Measurements from ENCODE around the gene TMEM219.

The TMEM219 gene

GRCh38 chr16:29993903-29994599 lies 32.2 kb downstream of the TMEM219 start:
- Histone ChIP-seq H3K9me3 (ENCODE audit: control insufficient read depth, insufficient read depth, low read length) (no peaks in the 10 kb centered on the region), H3K4me1 (ENCODE audit: control insufficient read depth, insufficient read depth, low read length) (peaks cover 3% of the 10 kb centered on the region), H3K36me3 (ENCODE audit: control insufficient read depth, insufficient read depth, low read length) (peaks cover 20% of the 10 kb centered on the region), H3K27me3 (ENCODE audit: control insufficient read depth, insufficient read depth, low read length) (no peaks in the 10 kb centered on the region), H3K4me3 (ENCODE audit: low read depth, low read length) (peak overlapping the region; percentile 83), H3K9ac (ENCODE audit: low read depth, low read length) (no peak overlapping the region)

GRCh38 chr16:29994600-29995323 lies 32.9 kb downstream of the TMEM219 start:
- Histone ChIP-seq H3K4me3 (ENCODE audit: low read depth, low read length) (peak overlapping the region; percentile 83), H3K9me3 (ENCODE audit: control insufficient read depth, insufficient read depth, low read length) (no peaks in the 10 kb centered on the region), H3K36me3 (ENCODE audit: control insufficient read depth, insufficient read depth, low read length) (peaks cover 20% of the 10 kb centered on the region), H3K4me1 (ENCODE audit: control insufficient read depth, insufficient read depth, low read length) (peaks cover 3% of the 10 kb centered on the region), H3K9ac (ENCODE audit: low read depth, low read length) (peak overlapping the region; percentile 81), H3K27me3 (ENCODE audit: control insufficient read depth, insufficient read depth, low read length) (no peaks in the 10 kb centered on the region)

GRCh38 chr16:29995324-29995910 lies 33.5 kb downstream of the TMEM219 start, which contains the start of gene HIRIP3:
Gene HIRIP3, minus strand, starts transcription at chr16:29995617. Its CDS starts 12 bp downstream, at chr16:29995605.
- Histone ChIP-seq H3K9ac (ENCODE audit: low read depth, low read length) (peak within 1 kb of the TSS; percentile 90), H3K4me3 (ENCODE audit: low read depth, low read length) (peak within 1 kb of the TSS; percentile 83), H3K27me3 (ENCODE audit: control insufficient read depth, insufficient read depth, low read length) (no peaks in the 10 kb centered on the region), H3K9me3 (ENCODE audit: control insufficient read depth, insufficient read depth, low read length) (no peaks in the 10 kb centered on the region), H3K4me1 (ENCODE audit: control insufficient read depth, insufficient read depth, low read length) (peaks cover 3% of the 10 kb centered on the region), H3K36me3 (ENCODE audit: control insufficient read depth, insufficient read depth, low read length) (peaks cover 20% of the 10 kb centered on the region)

DNA sequence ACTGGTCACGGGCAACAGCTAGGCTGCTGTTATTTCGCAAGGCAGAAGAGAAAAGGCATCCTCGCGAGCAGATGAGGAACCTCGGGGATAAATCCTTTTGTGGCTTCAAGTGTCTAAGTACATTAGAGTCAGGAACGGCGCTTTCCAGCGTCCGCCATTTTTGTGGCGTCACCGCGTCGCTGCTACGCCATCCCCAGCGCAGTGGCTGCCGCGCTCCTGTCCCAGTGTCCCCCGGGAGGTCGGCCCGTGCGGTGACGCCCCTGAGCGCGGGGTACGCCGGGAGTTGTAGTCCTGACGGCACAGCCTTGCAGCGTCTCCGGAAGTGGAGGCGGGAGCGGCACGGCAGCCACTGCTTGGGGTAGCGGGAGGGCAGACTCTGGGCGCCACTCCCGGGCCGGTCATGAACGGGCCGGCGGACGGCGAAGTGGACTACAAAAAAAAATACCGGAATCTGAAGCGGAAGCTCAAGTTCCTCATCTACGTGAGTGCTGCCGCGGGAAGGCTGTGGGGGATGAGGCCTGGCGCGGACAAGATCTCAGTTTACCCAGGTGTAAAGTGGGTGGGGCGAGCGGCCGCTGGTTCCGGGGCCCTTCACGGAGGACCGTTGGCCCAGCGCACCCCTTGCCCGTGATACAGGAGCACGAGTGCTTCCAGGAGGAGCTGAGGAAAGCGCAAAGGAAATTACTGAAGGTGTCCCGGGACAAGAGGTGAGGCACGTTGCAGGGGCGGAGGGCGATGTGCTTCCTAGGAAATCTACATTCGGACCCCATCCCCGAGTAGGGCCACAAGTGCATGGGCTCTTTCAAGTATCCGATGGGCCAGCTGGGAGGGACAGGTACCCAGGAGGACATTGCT lies 34.3 kb downstream of the TMEM219 start, which contains the start of gene INO80E:
Gene INO80E (plus strand): TSS at position 331 of the 855 bp plus-strand sequence. CDS start 70 bp downstream, at position 401.
- H3K4me1 ChIP-seq (ENCODE audit: control insufficient read depth, insufficient read depth, low read length), result peaks cover 3% of the 10 kb centered on the region
- no peaks in the 10 kb centered on the region for H3K27me3 ChIP-seq (ENCODE audit: control insufficient read depth, insufficient read depth, low read length)
- no peaks in the 10 kb centered on the region for H3K9me3 ChIP-seq (ENCODE audit: control insufficient read depth, insufficient read depth, low read length)
- H3K36me3 ChIP-seq (ENCODE audit: control insufficient read depth, insufficient read depth, low read length), result peaks cover 20% of the 10 kb centered on the region
- peak within 1 kb of the TSS; percentile 90 for H3K9ac ChIP-seq (ENCODE audit: low read depth, low read length)
- peak within 1 kb of the TSS; percentile 83 for H3K4me3 ChIP-seq (ENCODE audit: low read depth, low read length)

- H3K4me1 ChIP-seq (ENCODE audit: control insufficient read depth, insufficient read depth, low read length), result peaks cover 5% of the 10 kb centered on the region
- peaks cover 18% of the 10 kb centered on the region for H3K36me3 ChIP-seq (ENCODE audit: control insufficient read depth, insufficient read depth, low read length)
- H3K9ac ChIP-seq (ENCODE audit: low read depth, low read length), result peak overlapping the region; percentile 83
- H3K9me3 ChIP-seq (ENCODE audit: control insufficient read depth, insufficient read depth, low read length), result no peaks in the 10 kb centered on the region
- H3K4me3 ChIP-seq (ENCODE audit: low read depth, low read length), result peak overlapping the region; percentile 83
- H3K27me3 ChIP-seq (ENCODE audit: control insufficient read depth, insufficient read depth, low read length), result no peaks in the 10 kb centered on the region
These were observed 34.9 kb downstream of the TMEM219 start for GRCh38 chr16:29996766-29997250.

GRCh38 chr16:29999605-30000004 lies 37.7 kb downstream of the TMEM219 start:
- no peaks in the 10 kb centered on the region for H3K27me3 ChIP-seq (ENCODE audit: control insufficient read depth, insufficient read depth, low read length)
- H3K36me3 ChIP-seq (ENCODE audit: control insufficient read depth, insufficient read depth, low read length), result peaks cover 26% of the 10 kb centered on the region
- no peak overlapping the region for H3K9ac ChIP-seq (ENCODE audit: low read depth, low read length)
- H3K4me3 ChIP-seq (ENCODE audit: low read depth, low read length), result no peak overlapping the region
- no peaks in the 10 kb centered on the region for H3K9me3 ChIP-seq (ENCODE audit: control insufficient read depth, insufficient read depth, low read length)
- H3K4me1 ChIP-seq (ENCODE audit: control insufficient read depth, insufficient read depth, low read length), result peaks cover 5% of the 10 kb centered on the region

GRCh38 chr16:30000735-30001631 lies 39.1 kb downstream of the TMEM219 start:
- H3K4me1 ChIP-seq (ENCODE audit: control insufficient read depth, insufficient read depth, low read length), result peaks cover 2% of the 10 kb centered on the region
- H3K9ac ChIP-seq (ENCODE audit: low read depth, low read length), result no peak overlapping the region
- H3K4me3 ChIP-seq (ENCODE audit: low read depth, low read length), result peak overlapping the region; percentile 42
- no peaks in the 10 kb centered on the region for H3K27me3 ChIP-seq (ENCODE audit: control insufficient read depth, insufficient read depth, low read length)
- peaks cover 30% of the 10 kb centered on the region for H3K36me3 ChIP-seq (ENCODE audit: control insufficient read depth, insufficient read depth, low read length)
- no peaks in the 10 kb centered on the region for H3K9me3 ChIP-seq (ENCODE audit: control insufficient read depth, insufficient read depth, low read length)

GRCh38 chr16:30002614-30003346 lies 40.9 kb downstream of the TMEM219 start:
- Histone ChIP-seq H3K36me3 (ENCODE audit: control insufficient read depth, insufficient read depth, low read length) (peaks cover 37% of the 10 kb centered on the region), H3K9ac (ENCODE audit: low read depth, low read length) (no peak overlapping the region), H3K9me3 (ENCODE audit: control insufficient read depth, insufficient read depth, low read length) (no peaks in the 10 kb centered on the region), H3K27me3 (ENCODE audit: control insufficient read depth, insufficient read depth, low read length) (no peaks in the 10 kb centered on the region), H3K4me1 (ENCODE audit: control insufficient read depth, insufficient read depth, low read length) (peaks cover 2% of the 10 kb centered on the region), H3K4me3 (ENCODE audit: low read depth, low read length) (no peak overlapping the region)

GRCh38 chr16:30003670-30004423 lies 42.0 kb downstream of the TMEM219 start:
- H3K4me1 ChIP-seq (ENCODE audit: control insufficient read depth, insufficient read depth, low read length), result peaks cover 2% of the 10 kb centered on the region
- H3K27me3 ChIP-seq (ENCODE audit: control insufficient read depth, insufficient read depth, low read length), result no peaks in the 10 kb centered on the region
- H3K9ac ChIP-seq (ENCODE audit: low read depth, low read length), result no peak overlapping the region
- H3K4me3 ChIP-seq (ENCODE audit: low read depth, low read length), result no peak overlapping the region
- H3K9me3 ChIP-seq (ENCODE audit: control insufficient read depth, insufficient read depth, low read length), result no peaks in the 10 kb centered on the region
- peaks cover 37% of the 10 kb centered on the region for H3K36me3 ChIP-seq (ENCODE audit: control insufficient read depth, insufficient read depth, low read length)

Data from iPS-15b (cell line).